Body of pancreas (tissue), 4 donors: ENCODE data around the gene ATXN1. TPM values are rescaled to one million over a fixed set of nuclear protein-coding genes. Genes with fewer than 3 reads are reported as not detected.

Experiments
- ATAC-seq: fragments of 150-250 bp; one replicate; pipeline ENCODE4 v1.9.1; 2016
- DNase-seq, 4 donors: peaks; one replicate each; pipeline ENCODE4 v3.0.0-alpha.2; 2019
- H3K27ac ChIP-seq, 4 donors: fragments of 200-600 bp; sonication (generic); 1 replicate in 3 of 4; 2 replicates in 1 of 4; pipeline versions ENCODE4 v1.5.1 to v1.6.1; 2016 to 2019; ENCODE audit warnings: mild to moderate bottlenecking in 1 of 4, mixed read lengths in 1 of 4, moderate library complexity in 1 of 4
- H3K27me3 ChIP-seq, 2 donors: fragments of 200-600 bp; sonication (generic); one replicate each; pipeline ENCODE4 v1.6.0; 2016; ENCODE audit warnings: mild to moderate bottlenecking in 1 of 2
- H3K36me3 ChIP-seq, 2 donors: fragments of 200-600 bp; sonication (generic); replicated peaks in 1 of 2; 2 replicates each; pipeline ENCODE4 v1.5.1; 2016; ENCODE audit warnings: low read depth in 2 of 2; ENCODE audit not compliant: insufficient read depth in 1 of 2
- H3K4me1 ChIP-seq: fragments of 200-600 bp; sonication (generic); one replicate; pipeline ENCODE4 v1.6.0; 2016
- H3K4me3 ChIP-seq, 2 donors: fragments of 200-600 bp; sonication (generic); 1 replicate in 1 of 2; 2 replicates in 1 of 2; pipeline ENCODE4 v1.5.1; 2016 to 2019
- H3K9me3 ChIP-seq, 3 donors: fragments of 200-600 bp; sonication (generic); 1 replicate in 2 of 3; 2 replicates in 1 of 3; pipeline ENCODE4 v1.5.1; 2016
- POLR2A ChIP-seq, 3 donors: fragments of 450-650 bp; IDR thresholded peaks; one replicate each; pipeline ENCODE4 v1.6.1; 2016; ENCODE audit warnings: antibody characterized with exemption in 3 of 3, mild to moderate bottlenecking in 2 of 3
- WGBS, 2 donors: methylation state at CpG; one replicate each; pipeline ENCODE4 v1.1.5; 2017; 5-methylcytosine and 5-hydroxymethylcytosine counted together
- intact Hi-C: fragments of 100-400 bp; cut with DNase I; formaldehyde crosslinking; loops from one replicate; pipeline ENCODE4 v1.15.1; 2023
- total RNA-seq, 2 donors: library from RNA; depleted of rRNA; stranded (reverse); fragments of >200 nt; gene quantifications; one replicate each; pipeline ENCODE4 v1.1.0, GENCODE V29; 2016
- TF ChIP-seq, protein P1 (sequence below), 7 experiments: fragments of 450-650 bp in 4 of 7; fragments of 200-600 bp in 3 of 7; sonication (generic) in 3 of 7; IDR thresholded peaks; one replicate each; pipeline ENCODE4 v1.5.1; 2016 to 2019; ENCODE audit warnings: antibody characterized with exemption in 7 of 7

Gene ATXN1
- total RNA-seq, 2 donors from 2014 or later = 24.6 to 24.7 TPM

DNA sequence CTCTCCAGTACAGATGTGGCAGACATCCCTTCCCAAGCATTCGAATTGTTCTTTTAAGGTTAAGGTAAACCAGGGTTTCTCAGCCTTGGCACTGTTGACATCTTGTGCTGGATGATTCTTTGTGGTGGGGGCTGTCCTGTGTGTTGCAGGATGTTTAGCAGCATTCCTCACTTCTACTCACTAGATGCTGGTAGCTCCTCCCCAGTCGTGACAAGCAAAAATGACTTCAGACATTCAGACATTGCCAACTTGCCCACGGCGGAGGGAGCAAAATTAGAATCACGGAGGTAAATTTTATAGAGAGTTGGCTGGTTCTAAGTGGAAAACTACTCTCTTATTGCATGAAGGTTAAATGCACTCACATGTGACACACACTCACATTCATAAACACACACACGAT is 334.1 kb downstream of the ATXN1 start:
- peaks cover 6% of the 10 kb centered on the region for H3K4me1 ChIP-seq
- ATAC-seq (no peak), DNase-seq (no peak)
- TF ChIP-seq, protein P1, sequence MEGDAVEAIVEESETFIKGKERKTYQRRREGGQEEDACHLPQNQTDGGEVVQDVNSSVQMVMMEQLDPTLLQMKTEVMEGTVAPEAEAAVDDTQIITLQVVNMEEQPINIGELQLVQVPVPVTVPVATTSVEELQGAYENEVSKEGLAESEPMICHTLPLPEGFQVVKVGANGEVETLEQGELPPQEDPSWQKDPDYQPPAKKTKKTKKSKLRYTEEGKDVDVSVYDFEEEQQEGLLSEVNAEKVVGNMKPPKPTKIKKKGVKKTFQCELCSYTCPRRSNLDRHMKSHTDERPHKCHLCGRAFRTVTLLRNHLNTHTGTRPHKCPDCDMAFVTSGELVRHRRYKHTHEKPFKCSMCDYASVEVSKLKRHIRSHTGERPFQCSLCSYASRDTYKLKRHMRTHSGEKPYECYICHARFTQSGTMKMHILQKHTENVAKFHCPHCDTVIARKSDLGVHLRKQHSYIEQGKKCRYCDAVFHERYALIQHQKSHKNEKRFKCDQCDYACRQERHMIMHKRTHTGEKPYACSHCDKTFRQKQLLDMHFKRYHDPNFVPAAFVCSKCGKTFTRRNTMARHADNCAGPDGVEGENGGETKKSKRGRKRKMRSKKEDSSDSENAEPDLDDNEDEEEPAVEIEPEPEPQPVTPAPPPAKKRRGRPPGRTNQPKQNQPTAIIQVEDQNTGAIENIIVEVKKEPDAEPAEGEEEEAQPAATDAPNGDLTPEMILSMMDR (IDR thresholded peaks at IDR 0.05) = no peak
- no peak for TF ChIP-seq POLR2A (IDR thresholded peaks at IDR 0.05)
- no peak overlapping the region for H3K27ac ChIP-seq
- WGBS, 2 donors = 96 to 98% methylated on average over 6 of the region's 6 CpGs
- intact Hi-C loops = no loop called here
- H3K27me3 ChIP-seq = no peaks in the 10 kb centered on the region
- H3K9me3 ChIP-seq = no peaks in the 10 kb centered on the region
- no peak overlapping the region for H3K4me3 ChIP-seq
- H3K36me3 ChIP-seq = no peaks in the 10 kb centered on the region

DNA sequence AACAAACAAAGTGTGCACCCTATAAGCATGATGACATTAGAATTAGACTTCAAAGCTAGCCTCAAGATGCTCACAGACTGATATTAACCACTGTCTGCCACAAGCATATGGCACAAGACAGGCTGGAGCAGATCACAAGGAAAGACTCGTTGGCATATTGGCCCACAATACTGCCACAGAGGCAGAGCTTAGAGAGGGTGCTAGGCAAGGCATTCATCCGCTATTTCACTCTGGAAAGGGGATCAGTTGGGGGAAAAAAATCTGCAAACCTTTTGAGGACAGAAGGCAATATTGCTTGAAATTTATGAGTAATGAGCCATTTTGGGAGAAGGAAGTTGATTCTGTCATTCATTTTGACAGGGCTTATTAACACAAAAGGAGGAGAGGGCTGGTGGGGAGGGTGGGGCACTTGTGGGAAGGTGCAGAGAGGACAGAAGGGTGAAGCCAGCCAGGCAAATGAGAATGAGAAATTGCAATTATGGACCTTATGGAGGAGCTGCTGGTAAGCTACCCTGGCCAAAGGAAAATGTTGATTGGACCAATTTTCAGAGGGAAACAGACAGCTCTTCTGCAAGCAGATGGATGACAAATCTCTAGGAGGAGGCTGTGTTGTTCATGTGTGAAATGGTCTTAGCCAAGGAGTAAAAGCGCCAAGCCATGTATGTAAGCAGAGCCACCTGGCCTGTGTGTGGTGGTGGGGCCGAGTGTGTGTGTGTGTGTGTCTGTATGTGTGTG is 335.2 kb downstream of the ATXN1 start:
- Histone ChIP-seq H3K27ac (no peak overlapping the region), H3K36me3 (no peaks in the 10 kb centered on the region), H3K9me3 (no peaks in the 10 kb centered on the region), H3K4me3 (no peak overlapping the region), H3K27me3 (no peaks in the 10 kb centered on the region), H3K4me1 (peaks cover 17% of the 10 kb centered on the region)
- TF ChIP-seq POLR2A (IDR thresholded peaks at IDR 0.05) = no peak
- TF ChIP-seq, protein P1 (IDR thresholded peaks at IDR 0.05) = no peak
- intact Hi-C loops = no loop called here
- WGBS, 2 donors = 88 to 98% methylated on average over 4 of the region's 4 CpGs
- ATAC-seq (no peak), DNase-seq (no peak)

DNA sequence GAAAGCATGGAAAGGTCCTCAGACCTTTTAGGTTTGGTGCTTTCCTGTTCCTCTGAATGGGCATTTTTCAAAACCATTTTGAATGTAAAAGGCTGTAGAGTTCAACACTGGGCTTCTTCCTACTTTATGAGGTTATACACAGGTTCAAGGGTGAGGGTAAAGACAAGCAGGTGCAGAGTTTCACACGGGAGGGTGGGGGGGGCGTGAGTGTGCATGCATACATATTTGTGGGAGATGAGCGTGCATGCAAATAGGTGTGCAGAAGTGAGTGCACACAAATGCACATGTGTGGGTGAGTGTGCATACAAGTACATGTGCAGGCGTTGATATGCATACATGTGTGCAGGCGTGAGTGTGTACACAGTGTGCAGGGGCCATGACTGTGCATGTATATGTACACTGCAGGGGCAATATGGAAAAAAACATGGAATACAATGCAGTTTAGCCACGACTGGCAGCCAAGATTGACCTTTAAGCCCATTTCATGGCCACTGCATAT is 339.7 kb downstream of the ATXN1 start:
- 41 to 55% methylated on average over 6 of the region's 6 CpGs for WGBS, 2 donors
- Histone ChIP-seq H3K4me3 (no peak overlapping the region), H3K27ac (peak overlapping the region in 3 of 4 donors; percentile 22 to 44 (median 29)), H3K27me3 (no peaks in the 10 kb centered on the region), H3K4me1 (peaks cover 29% of the 10 kb centered on the region), H3K9me3 (no peaks in the 10 kb centered on the region), H3K36me3 (no peaks in the 10 kb centered on the region)
- no peak for TF ChIP-seq POLR2A (IDR thresholded peaks at IDR 0.05)
- TF ChIP-seq, protein P1 (IDR thresholded peaks at IDR 0.05) = no peak
- intact Hi-C loops = no loop called here
- peak; percentile 52 for ATAC-seq
- DNase-seq = peak in 1 of 4 donors; percentile 12

DNA sequence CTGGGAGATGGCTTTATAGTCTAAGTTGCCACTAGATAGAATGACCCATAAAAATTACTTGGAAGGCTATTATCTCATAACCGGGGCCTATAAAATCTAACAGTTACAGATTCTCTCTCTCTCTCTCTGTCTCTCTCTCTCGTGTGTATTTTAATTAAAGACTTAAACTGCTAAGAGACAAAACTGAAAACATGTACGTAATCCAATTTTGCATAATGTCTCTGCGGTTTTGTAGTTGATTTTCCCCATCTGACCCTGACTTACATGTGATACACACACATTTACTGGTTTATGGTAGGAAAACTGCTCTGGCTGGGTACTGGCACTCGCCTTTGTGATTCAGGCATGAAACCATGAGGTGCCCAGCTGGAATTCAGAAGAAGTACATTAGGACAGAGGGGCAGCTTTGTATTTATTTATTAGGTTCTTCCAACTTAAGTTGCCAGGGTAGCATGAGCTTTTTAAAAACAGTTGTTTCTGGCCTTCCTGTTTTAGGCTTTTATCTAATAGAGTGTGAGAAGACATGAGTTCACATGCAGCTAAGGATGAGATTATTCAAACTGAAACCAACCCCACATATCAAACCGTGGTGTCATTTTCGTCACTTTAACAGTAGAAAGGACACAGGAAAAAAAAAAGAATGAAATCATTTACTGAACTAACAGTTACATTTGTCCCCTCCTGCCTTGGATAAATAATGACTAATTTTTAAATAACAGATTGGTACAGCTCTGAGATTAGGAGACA is 340.4 kb downstream of the ATXN1 start:
- H3K9me3 ChIP-seq = no peaks in the 10 kb centered on the region
- DNase-seq = no peak
- intact Hi-C loops = no loop called here
- H3K27me3 ChIP-seq = no peaks in the 10 kb centered on the region
- no peak for TF ChIP-seq POLR2A (IDR thresholded peaks at IDR 0.05)
- TF ChIP-seq, protein P1 (IDR thresholded peaks at IDR 0.05) = no peak
- no peak overlapping the region for H3K4me3 ChIP-seq
- no peaks in the 10 kb centered on the region for H3K36me3 ChIP-seq
- 53 to 54% methylated on average over 7 of the region's 7 CpGs for WGBS, 2 donors
- peaks cover 29% of the 10 kb centered on the region for H3K4me1 ChIP-seq
- peak; percentile 40 for ATAC-seq
- H3K27ac ChIP-seq = peak overlapping the region; percentile 22 to 44 (median 32)
